ENCODE results near the gene LMF1. TPM values are rescaled to one million over a fixed set of nuclear protein-coding genes. Genes with fewer than 3 reads are reported as not detected.

Gene LMF1
- total RNA-seq, 3 donors from 2014 or later = 14.1 to 26.4 (median 21.4) TPM

GRCh38 chr16:901715-902601 lies 68.8 kb downstream of the LMF1 start:
- no peak overlapping the region for H3K4me3 ChIP-seq
- TF ChIP-seq POLR2A (IDR thresholded peaks at IDR 0.05) (no peak), POLR2AphosphoS5 (IDR thresholded peaks at IDR 0.05) (no peak), CTCF (IDR thresholded peaks at IDR 0.05) (no peak)
- H3K36me3 ChIP-seq = no peaks in the 10 kb centered on the region
- H3K9me3 ChIP-seq = peaks cover 0 to 1% of the 10 kb centered on the region in 2 donors
- no peaks in the 10 kb centered on the region for H3K4me1 ChIP-seq
- H3K27me3 ChIP-seq = no peaks in the 10 kb centered on the region
- H3K27ac ChIP-seq = no peak overlapping the region
- intact Hi-C loops (cut with DNase I; ENCODE audit: low total_unique reads) = no loop called here
- DNase-seq (ENCODE audit: low spot score in 2 of 2) = no peak

GRCh38 chr16:901149-901548 lies 69.6 kb downstream of the LMF1 start:
- H3K27me3 ChIP-seq = no peaks in the 10 kb centered on the region
- H3K4me1 ChIP-seq = no peaks in the 10 kb centered on the region
- DNase-seq (ENCODE audit: low spot score in 2 of 2) = no peak
- H3K4me3 ChIP-seq = no peak overlapping the region
- TF ChIP-seq CTCF (IDR thresholded peaks at IDR 0.05) = no peak
- TF ChIP-seq POLR2A (IDR thresholded peaks at IDR 0.05) = no peak
- no peak for TF ChIP-seq POLR2AphosphoS5 (IDR thresholded peaks at IDR 0.05)
- no peaks in the 10 kb centered on the region for H3K36me3 ChIP-seq
- H3K9me3 ChIP-seq = no peaks in the 10 kb centered on the region
- H3K27ac ChIP-seq = no peak overlapping the region
- intact Hi-C loops (cut with DNase I; ENCODE audit: low total_unique reads) = no loop called here

- no peaks in the 10 kb centered on the region for H3K27me3 ChIP-seq
- H3K36me3 ChIP-seq = no peaks in the 10 kb centered on the region
- intact Hi-C loops (cut with DNase I; ENCODE audit: low total_unique reads) = no loop called here
- DNase-seq (ENCODE audit: low spot score in 2 of 2) = no peak
- TF ChIP-seq POLR2AphosphoS5 (IDR thresholded peaks at IDR 0.05) = no peak
- no peak for TF ChIP-seq POLR2A (IDR thresholded peaks at IDR 0.05)
- no peak for TF ChIP-seq CTCF (IDR thresholded peaks at IDR 0.05)
- no peaks in the 10 kb centered on the region for H3K4me1 ChIP-seq
- no peak overlapping the region for H3K27ac ChIP-seq
- no peaks in the 10 kb centered on the region for H3K9me3 ChIP-seq
- H3K4me3 ChIP-seq = no peak overlapping the region
These were observed 70.6 kb downstream of the LMF1 start for GRCh38 chr16:900211-900610.

GRCh38 chr16:899683-900060 lies 71.1 kb downstream of the LMF1 start:
- no peak overlapping the region for H3K4me3 ChIP-seq
- DNase-seq (ENCODE audit: low spot score in 2 of 2) = no peak
- H3K36me3 ChIP-seq = no peaks in the 10 kb centered on the region
- H3K27me3 ChIP-seq = no peaks in the 10 kb centered on the region
- no peak for TF ChIP-seq POLR2A (IDR thresholded peaks at IDR 0.05)
- TF ChIP-seq CTCF (IDR thresholded peaks at IDR 0.05) = no peak
- TF ChIP-seq POLR2AphosphoS5 (IDR thresholded peaks at IDR 0.05) = no peak
- no peaks in the 10 kb centered on the region for H3K9me3 ChIP-seq
- no peaks in the 10 kb centered on the region for H3K4me1 ChIP-seq
- intact Hi-C loops (cut with DNase I; ENCODE audit: low total_unique reads) = no loop called here
- no peak overlapping the region for H3K27ac ChIP-seq
